ENCODE measurements around the gene ESR2. TPM values are rescaled to one million over a fixed set of nuclear protein-coding genes. Genes with fewer than 3 reads are reported as not detected.

ESR2 gene
- total and polyA plus RNA-seq, 12 donors: 0.12 to 1.6 (median 0.73) TPM

GRCh38 chr14:64149921-64150320, 144.2 kb downstream of the ESR2 start:
- 87 to 89% methylated on average over 8 of the region's 8 CpGs for WGBS, 2 donors
- DNase-seq (no peak), ATAC-seq (no peak)
- TF ChIP-seq CTCF (IDR thresholded peaks at IDR 0.05): no peak
- H3K27ac ChIP-seq: no peak overlapping the region
- no peaks in the 10 kb centered on the region for H3K27me3 ChIP-seq
- intact Hi-C loops (cut with DNase I): no loop called here
- H3K4me1 ChIP-seq: peaks cover 0 to 11% (median 0%) of the 10 kb centered on the region in 9 donors
- H3K4me3 ChIP-seq: no peak overlapping the region
- H3K9me3 ChIP-seq: no peaks in the 10 kb centered on the region
- H3K36me3 ChIP-seq: peaks cover 0 to 96% (median 20%) of the 10 kb centered on the region in 9 donors

- WGBS, 2 donors: 78 to 80% methylated on average over 7 of the region's 7 CpGs
- intact Hi-C loops (cut with DNase I): no loop called here
- peak in 1 of 8 donors; percentile 21 for ATAC-seq
These were observed 146.9 kb downstream of the ESR2 start for GRCh38 chr14:64147126-64147790.

GRCh38 chr14:64137657-64138290, 156.4 kb downstream of the ESR2 start:
- no peak overlapping the region for H3K27ac ChIP-seq
- no peak overlapping the region for H3K4me3 ChIP-seq
- ATAC-seq (peak in 1 of 8 donors; percentile 49), DNase-seq (no peak)
- peak in 8 of 9 donors; percentile 12 to 53 (median 34) for TF ChIP-seq CTCF (IDR thresholded peaks at IDR 0.05)
- no peaks in the 10 kb centered on the region for H3K4me1 ChIP-seq
- H3K36me3 ChIP-seq: peaks cover 0 to 95% (median 27%) of the 10 kb centered on the region in 9 donors
- 84 to 90% methylated on average over 9 of the region's 9 CpGs for WGBS, 2 donors
- no peaks in the 10 kb centered on the region for H3K9me3 ChIP-seq
- no peaks in the 10 kb centered on the region for H3K27me3 ChIP-seq
- intact Hi-C loops (cut with DNase I): loop anchor here in 6 of 10 donors (5.0 to 10.0 kb wide), 4 partner anchors 155 to 165 kb away; partner anchors contain the start of gene ESR2 (in 3 of the 6)

More at GRCh38 chr14:64147126-64147790, 146.9 kb downstream of the ESR2 start:
- no peak for TF ChIP-seq CTCF (IDR thresholded peaks at IDR 0.05)
- Histone ChIP-seq H3K27me3 (no peaks in the 10 kb centered on the region), H3K4me1 (peaks cover 0 to 11% (median 0%) of the 10 kb centered on the region in 9 donors), H3K36me3 (peaks cover 0 to 96% (median 37%) of the 10 kb centered on the region in 9 donors), H3K9me3 (no peaks in the 10 kb centered on the region), H3K27ac (peak overlapping the region in 1 of 10 donors; percentile 26), H3K4me3 (no peak overlapping the region)
- DNase-seq: no peak

- H3K36me3 ChIP-seq: peaks cover 0 to 100% (median 59%) of the 10 kb centered on the region in 9 donors
- TF ChIP-seq CTCF (IDR thresholded peaks at IDR 0.05): no peak
- no peak overlapping the region for H3K27ac ChIP-seq
- H3K9me3 ChIP-seq: no peaks in the 10 kb centered on the region
- no peak for DNase-seq
- no peak for ATAC-seq
- intact Hi-C loops (cut with DNase I): no loop called here
- WGBS, 2 donors: 91 to 95% methylated on average over 6 of the region's 6 CpGs
- no peaks in the 10 kb centered on the region for H3K4me1 ChIP-seq
- H3K4me3 ChIP-seq: no peak overlapping the region
- no peaks in the 10 kb centered on the region for H3K27me3 ChIP-seq
These were observed 167.6 kb downstream of the ESR2 start for GRCh38 chr14:64126548-64126947.
